Calu3 (cell line): ENCODE results near the gene TRMT13. TPM values are rescaled to one million over a fixed set of nuclear protein-coding genes. Genes with fewer than 3 reads are reported as not detected.

Experiments used
- BruUV-seq: library from RNA; stranded (reverse); fragments of 400-500 nt; replicated peaks from 2 replicates; lab custom pipeline; 2021; lab: Mats Ljungman, UMichigan
- CTCF ChIA-PET: fragments of 300-600 bp; sonication (Branson Sonifier 250); formaldehyde crosslinking; loops from one replicate; lab custom pipeline; 2022; ENCODE audit warnings: antibody characterized with exemption; lab: Charles Lee
- DNase-seq: peaks from one replicate; pipeline ENCODE4 v3.0.0; 2022
- H3K27ac Mint-ChIP-seq: one replicate; pipeline ENCODE4 v1.8.0; 2022; ENCODE audit warnings: mixed read lengths; ENCODE audit not compliant: unreplicated experiment
- H3K27me3 Mint-ChIP-seq: one replicate; pipeline ENCODE4 v1.8.0; 2022; ENCODE audit warnings: mixed read lengths; ENCODE audit not compliant: unreplicated experiment
- H3K36me3 Mint-ChIP-seq: one replicate; pipeline ENCODE4 v1.8.0; 2022; ENCODE audit warnings: mild to moderate bottlenecking, moderate library complexity, mixed read lengths; ENCODE audit not compliant: insufficient read depth, unreplicated experiment
- H3K4me1 Mint-ChIP-seq: one replicate; pipeline ENCODE4 v1.8.0; 2022; ENCODE audit warnings: mild to moderate bottlenecking, low read depth, mixed read lengths; ENCODE audit not compliant: unreplicated experiment
- H3K4me3 Mint-ChIP-seq: one replicate; pipeline ENCODE4 v1.8.0; 2022; ENCODE audit warnings: mild to moderate bottlenecking, low read depth, moderate library complexity, mixed read lengths; ENCODE audit not compliant: unreplicated experiment
- H3K9me3 Mint-ChIP-seq: one replicate; pipeline ENCODE4 v1.8.0; 2022; ENCODE audit warnings: low read depth, mixed read lengths; ENCODE audit not compliant: unreplicated experiment
- CTCF ChIP-seq: fragments of 200-600 bp; IDR thresholded peaks from one replicate; pipeline ENCODE4 v1.8.0; 2022; ENCODE audit warnings: antibody characterized with exemption; ENCODE audit not compliant: unreplicated experiment
- intact Hi-C: fragments of 100-400 bp; cut with micrococcal nuclease; formaldehyde crosslinking; loops from one replicate; pipeline ENCODE4 v1.10.0; 2022; ENCODE audit not compliant: unreplicated experiment
- total RNA-seq: library from RNA; stranded (reverse); gene quantifications from 2 replicates; pipeline ENCODE4 v1.2.3, GENCODE V29; 2022

Gene TRMT13
- total RNA-seq, 1 experiment from 2014 or later = 18.9 TPM

- intact Hi-C loops = no loop called here
- DNase-seq = no peak
- Mint-ChIP-seq H3K27me3 (no peaks in the 10 kb centered on the region), H3K36me3 (peaks cover 14% of the 10 kb centered on the region), H3K4me3 (no peak overlapping the region), H3K4me1 (no peaks in the 10 kb centered on the region), H3K27ac (no peak overlapping the region), H3K9me3 (no peaks in the 10 kb centered on the region)
- BruUV-seq = no TSS peak
- CTCF ChIA-PET = no interaction called here
- no peak for TF ChIP-seq CTCF
Observed at GRCh38 chr1:100115524-100115923, 17.4 kb upstream of the TRMT13 start.

DNA sequence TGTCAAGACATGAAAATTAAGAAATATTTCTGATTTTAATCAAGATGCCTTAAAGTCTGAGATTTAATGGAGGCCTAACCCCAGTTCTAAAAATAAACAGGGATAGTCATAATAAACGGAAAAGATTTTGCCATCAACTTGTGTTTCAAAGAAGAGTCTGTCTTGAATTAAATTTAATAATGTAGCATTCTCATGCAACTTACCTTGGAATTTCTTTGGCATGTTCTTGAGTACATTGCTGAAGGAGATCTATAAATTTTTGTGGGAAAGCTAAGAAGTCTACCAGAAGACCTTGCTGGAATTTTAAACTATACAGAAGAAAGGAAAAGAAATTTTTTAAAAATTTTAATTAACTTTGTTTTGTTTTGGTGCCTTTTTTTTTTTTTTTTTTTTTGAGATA lies 10.8 kb upstream of the TRMT13 start:
- TF ChIP-seq CTCF = no peak
- Mint-ChIP-seq H3K9me3 (no peaks in the 10 kb centered on the region), H3K4me3 (no peak overlapping the region), H3K36me3 (peaks cover 12% of the 10 kb centered on the region), H3K27me3 (no peaks in the 10 kb centered on the region), H3K27ac (no peak overlapping the region), H3K4me1 (no peaks in the 10 kb centered on the region)
- CTCF ChIA-PET = no interaction called here
- DNase-seq = no peak
- no TSS peak for BruUV-seq
- intact Hi-C loops = no loop called here

GRCh38 chr1:100127226-100127625 lies 5.7 kb upstream of the TRMT13 start:
- H3K36me3 Mint-ChIP-seq = peaks cover 4% of the 10 kb centered on the region
- H3K4me1 Mint-ChIP-seq = no peaks in the 10 kb centered on the region
- no peak overlapping the region for H3K27ac Mint-ChIP-seq
- CTCF ChIA-PET = no interaction called here
- no peaks in the 10 kb centered on the region for H3K9me3 Mint-ChIP-seq
- no TSS peak for BruUV-seq
- H3K4me3 Mint-ChIP-seq = no peak overlapping the region
- no peaks in the 10 kb centered on the region for H3K27me3 Mint-ChIP-seq
- DNase-seq = no peak
- no peak for TF ChIP-seq CTCF
- intact Hi-C loops = no loop called here

- H3K4me1 Mint-ChIP-seq = peaks cover 8% of the 10 kb centered on the region
- no peak for DNase-seq
- no TSS peak for BruUV-seq
- H3K4me3 Mint-ChIP-seq = no peak overlapping the region
- no peaks in the 10 kb centered on the region for H3K27me3 Mint-ChIP-seq
- peaks cover 25% of the 10 kb centered on the region for H3K36me3 Mint-ChIP-seq
- CTCF ChIA-PET = no interaction called here
- intact Hi-C loops = loop anchor here (5.0 to 10.0 kb wide), 2 partner anchors 93 to 324 kb away; a partner anchor contains a TSS
- TF ChIP-seq CTCF = no peak
- no peaks in the 10 kb centered on the region for H3K9me3 Mint-ChIP-seq
- H3K27ac Mint-ChIP-seq = no peak overlapping the region
Observed at GRCh38 chr1:100130552-100131077, 2.3 kb upstream of the TRMT13 start.
